H1 (cell line): ENCODE measurements around the gene TMEM212. TPM values are rescaled to one million over a fixed set of nuclear protein-coding genes. Genes with fewer than 3 reads are reported as not detected.

Experiments
- ASH2L ChIP-seq: fragments of 200-600, 300-600 bp; sonication (generic); IDR thresholded peaks from one replicate; pipeline ENCODE4 v1.7.1; 2017; ENCODE audit warnings: low read length
- BACH1 ChIP-seq: IDR thresholded peaks from 2 replicates; pipeline ENCODE4 v1.6.1; 2012; ENCODE audit warnings: low read length, improper control_type of control experiment
- BRCA1 ChIP-seq: IDR thresholded peaks from 2 replicates; pipeline ENCODE4 v1.6.1; 2012; ENCODE audit warnings: low read depth, low read length, improper control_type of control experiment
- CBX8 ChIP-seq: fragments of 300-800, 300-1000 bp; sonication (generic); IDR thresholded peaks from 2 replicates; pipeline ENCODE4 v1.7.1; 2016; ENCODE audit warnings: low read depth, low read length, borderline replicate concordance
- CHD2 ChIP-seq: IDR thresholded peaks from 2 replicates; pipeline ENCODE4 v1.6.1; 2012; ENCODE audit warnings: low read length, improper control_type of control experiment
- CTBP2 ChIP-seq: IDR thresholded peaks from 2 replicates; pipeline ENCODE4 v1.7.0; 2011; ENCODE audit warnings: borderline replicate concordance, mild to moderate bottlenecking, moderate library complexity, mixed read lengths, low read length; ENCODE audit not compliant: insufficient read depth, insufficient read length
- EGR1 ChIP-seq: IDR thresholded peaks from 2 replicates; pipeline ENCODE4 v1.6.1; 2011; ENCODE audit warnings: low read depth, low read length, borderline replicate concordance
- EZH2 ChIP-seq: fragments of 200-600 bp; sonication (generic); IDR thresholded peaks from 2 replicates; pipeline ENCODE4 v1.7.1; 2012; ENCODE audit warnings: low read depth, mild to moderate bottlenecking, moderate library complexity, low read length, inconsistent platforms; ENCODE audit not compliant: severe bottlenecking
- GABPA ChIP-seq: IDR thresholded peaks from 2 replicates; pipeline ENCODE4 v1.6.1; 2011; ENCODE audit warnings: mild to moderate bottlenecking, low read length, moderate library complexity, borderline replicate concordance; ENCODE audit not compliant: insufficient read depth
- GTF2F1 ChIP-seq: IDR thresholded peaks from 2 replicates; pipeline ENCODE4 v1.6.1; 2012; ENCODE audit warnings: low read depth, low read length, improper control_type of control experiment, borderline replicate concordance
- HDAC2 ChIP-seq, 2 experiments: fragments of 300-600 bp in 1 of 2; sonication (generic) in 1 of 2; IDR thresholded peaks; 2 replicates each; pipeline ENCODE4 v1.6.1; 2011 to 2012; ENCODE audit warnings: low read depth in 2 of 2, low read length in 2 of 2, mild to moderate bottlenecking in 2 of 2, moderate library complexity in 2 of 2, borderline replicate concordance in 1 of 2, inconsistent platforms in 1 of 2
- JUND ChIP-seq: IDR thresholded peaks from 2 replicates; pipeline ENCODE4 v1.6.1; 2011; ENCODE audit warnings: mild to moderate bottlenecking, improper control_type of control experiment, low read length
- MAFK ChIP-seq: IDR thresholded peaks from 2 replicates; pipeline ENCODE4 v1.6.1; 2012; ENCODE audit warnings: low read depth, mild to moderate bottlenecking, improper control_type of control experiment, low read length
- NRF1 ChIP-seq: IDR thresholded peaks from 2 replicates; pipeline ENCODE4 v1.6.1; 2011; ENCODE audit warnings: mild to moderate bottlenecking, low read depth, low read length, improper control_type of control experiment
- PHF8 ChIP-seq: fragments of 200-600 bp; sonication (generic); conservative IDR thresholded peaks from 2 replicates; pipeline ENCODE4 v1.7.1; 2012; ENCODE audit warnings: low read depth, mild to moderate bottlenecking, inconsistent platforms, low read length, moderate library complexity
- POU5F1 ChIP-seq: IDR thresholded peaks from 2 replicates; pipeline ENCODE4 v1.6.1; 2011; ENCODE audit warnings: low read depth, mild to moderate bottlenecking, low read length, moderate library complexity
- RAD21 ChIP-seq, 2 experiments: IDR thresholded peaks in 1 of 2; conservative IDR thresholded peaks in 1 of 2; 2 replicates each; pipeline ENCODE4 v1.6.1; 2011; ENCODE audit warnings: low read depth in 2 of 2, low read length in 2 of 2, improper control_type of control experiment in 1 of 2, inconsistent platforms in 1 of 2, mild to moderate bottlenecking in 1 of 2, moderate library complexity in 1 of 2
- SAP30 ChIP-seq: fragments of 300-600 bp; sonication (generic); IDR thresholded peaks from 2 replicates; pipeline ENCODE4 v1.7.1; 2012; ENCODE audit warnings: low read length, moderate library complexity, mild to moderate bottlenecking, inconsistent platforms; ENCODE audit not compliant: insufficient read depth, insufficient replicate concordance
- SIX5 ChIP-seq: IDR thresholded peaks from 2 replicates; pipeline ENCODE4 v1.6.1; 2011; ENCODE audit warnings: mild to moderate bottlenecking, low read depth, low read length
- SUZ12 ChIP-seq: fragments of 200-600 bp; sonication (generic); IDR thresholded peaks from 2 replicates; pipeline ENCODE4 v1.6.1; 2012; ENCODE audit warnings: mild to moderate bottlenecking, inconsistent platforms, low read length, moderate library complexity, mixed read lengths
- TAF7 ChIP-seq: optimal IDR thresholded peaks from 2 replicates; pipeline ENCODE3; 2011; ENCODE audit warnings: low read depth, mild to moderate bottlenecking, inconsistent platforms, low read length, moderate library complexity, borderline replicate concordance
- TBP ChIP-seq: IDR thresholded peaks from 2 replicates; pipeline ENCODE4 v1.6.1; 2011; ENCODE audit warnings: low read depth, low read length, improper control_type of control experiment
- TEAD4 ChIP-seq: IDR thresholded peaks from 2 replicates; pipeline ENCODE4 v1.6.1; 2012; ENCODE audit warnings: low read depth, low read length, inconsistent platforms, mixed read lengths
- polyA plus RNA-seq, 7 experiments: library from polyadenylated mRNA; depleted of rRNA in 3 of 7; stranded (reverse) in 5 of 7; unstranded in 2 of 7; fragments of >200 nt in 5 of 7; fragments of 200-250 nt in 2 of 7; gene quantifications; 1 replicate in 5 of 7; 2 replicates in 1 of 7; 4 replicates in 1 of 7; pipeline versions ENCODE4 v1.2.1 to v1.2.3, GENCODE V29; 2011 to 2013; ENCODE audit warnings: missing spikeins in 2 of 7, mixed read lengths in 2 of 7
- total RNA-seq: library from RNA; stranded (reverse); fragmentation: NEBNext Ultra II Directional; extraction: Animal tissue kit (Norgen Biotek cat#: 25700); gene quantifications from 2 replicates; pipeline ENCODE4 v1.2.1, GENCODE V29; 2021
- TF ChIP-seq, protein P1 (sequence below): IDR thresholded peaks from 2 replicates; pipeline ENCODE4 v1.6.1; 2012; ENCODE audit warnings: inconsistent platforms

The TMEM212 gene
- total and polyA plus RNA-seq, 2 of the 8 experiments (the other 6 are each of a cell fraction or from before 2014, with no cell fraction given) = not detected

DNA sequence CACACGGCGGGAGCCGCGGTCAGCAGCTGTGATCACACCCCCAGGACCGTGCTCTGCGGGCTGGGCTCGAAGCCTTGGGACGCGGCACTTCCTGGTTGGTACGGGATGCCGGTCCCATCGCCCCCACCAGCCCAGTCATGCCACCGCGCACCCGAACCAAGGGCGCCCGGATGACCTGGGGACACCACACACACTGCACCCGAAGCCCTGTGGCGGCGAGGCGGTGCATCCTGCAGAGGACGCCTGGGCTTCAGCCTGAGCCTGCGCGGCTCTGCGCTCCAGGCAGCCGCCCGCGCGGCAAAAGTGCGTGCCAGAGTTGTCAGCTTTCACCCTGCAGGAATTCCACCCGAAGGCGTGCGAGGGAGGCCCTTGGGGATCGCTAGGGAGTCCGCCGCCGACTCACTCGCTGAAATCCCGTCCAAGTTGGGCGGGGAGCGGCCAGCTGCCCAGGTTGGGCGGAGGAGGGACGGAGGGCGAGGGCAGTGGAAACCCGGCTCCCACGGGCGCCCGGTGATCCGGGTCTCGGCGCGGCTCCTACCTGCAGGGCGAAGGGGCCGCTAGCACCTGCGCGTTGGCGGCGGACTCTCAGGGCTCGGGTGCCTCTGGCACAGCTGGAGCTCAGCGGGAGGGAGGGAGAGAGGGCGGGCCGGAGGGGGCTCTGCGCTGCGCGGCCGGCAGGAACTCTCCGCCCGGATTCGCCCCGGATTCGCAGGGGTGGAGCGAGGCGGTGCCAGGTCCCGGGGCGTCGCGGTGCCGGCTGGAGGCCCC is 33.1 kb upstream of the TMEM212 start, which contains the start of gene PLD1 (continued):
- TF ChIP-seq SIX5 (no peak), CBX8 (no peak), RAD21 (IDR thresholded peaks at IDR 0.05 in 1 of 2, conservative IDR thresholded peaks at IDR 0.05 in 1 of 2; ENCODE audit: low read depth in 2 of 2, low read length in 2 of 2) (no peak), GTF2F1 (no peak), CTBP2 (no peak), SUZ12 (peak; percentile 65; the same call in 1 of the 2 replicates), CHD2 (no peak), SAP30 (no peak), POU5F1 (no peak), TBP (no peak), TEAD4 (peak; percentile 60; the same call in 1 of the 2 replicates), PHF8 (peak; percentile 42; the same call in 1 of the 2 replicates), GABPA (no peak), MAFK (no peak), EZH2 (peak; percentile 68), NRF1 (no peak; the same call in 1 of the 2 replicates), TAF7 (no peak), HDAC2 (IDR thresholded peaks at IDR 0.05; ENCODE audit: borderline replicate concordance in 1 of 2, low read depth in 2 of 2, low read length in 2 of 2) (peak in 1 of 2 experiments; percentile 46; a peak in 1 of 4 replicates), EGR1 (no peak), JUND (no peak), ASH2L (peak; percentile 88), BACH1 (no peak), BRCA1 (no peak)
- TF ChIP-seq, protein P1, sequence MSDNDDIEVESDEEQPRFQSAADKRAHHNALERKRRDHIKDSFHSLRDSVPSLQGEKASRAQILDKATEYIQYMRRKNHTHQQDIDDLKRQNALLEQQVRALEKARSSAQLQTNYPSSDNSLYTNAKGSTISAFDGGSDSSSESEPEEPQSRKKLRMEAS = peak; percentile 26; the same call in 1 of the 2 replicates
